Measurements from ENCODE around the gene POLL.

DNA sequence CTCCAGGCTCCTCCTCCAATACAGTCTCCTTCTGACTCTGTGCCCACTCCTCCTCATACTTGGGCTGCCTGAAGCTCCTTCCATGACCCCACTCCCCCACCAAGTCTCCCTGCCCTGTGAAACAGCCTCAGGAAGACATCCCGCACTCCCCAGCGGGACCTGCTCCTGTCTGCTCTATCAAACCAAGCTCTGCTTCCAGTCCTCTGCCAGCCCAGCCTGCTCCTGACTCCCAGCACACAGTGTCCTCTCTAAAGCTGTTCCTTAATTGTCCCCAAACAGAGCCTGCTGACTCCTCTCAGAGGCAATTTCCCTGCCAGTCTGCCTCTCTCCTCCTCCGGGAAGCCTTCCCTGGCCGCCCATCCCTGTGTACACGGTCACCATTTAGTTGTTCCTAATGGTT lies 9.9 kb downstream of the POLL start:
- TF ChIP-seq POLR2AphosphoS5 (IDR thresholded peaks at IDR 0.05) = no peak
- TF ChIP-seq, protein P1, sequence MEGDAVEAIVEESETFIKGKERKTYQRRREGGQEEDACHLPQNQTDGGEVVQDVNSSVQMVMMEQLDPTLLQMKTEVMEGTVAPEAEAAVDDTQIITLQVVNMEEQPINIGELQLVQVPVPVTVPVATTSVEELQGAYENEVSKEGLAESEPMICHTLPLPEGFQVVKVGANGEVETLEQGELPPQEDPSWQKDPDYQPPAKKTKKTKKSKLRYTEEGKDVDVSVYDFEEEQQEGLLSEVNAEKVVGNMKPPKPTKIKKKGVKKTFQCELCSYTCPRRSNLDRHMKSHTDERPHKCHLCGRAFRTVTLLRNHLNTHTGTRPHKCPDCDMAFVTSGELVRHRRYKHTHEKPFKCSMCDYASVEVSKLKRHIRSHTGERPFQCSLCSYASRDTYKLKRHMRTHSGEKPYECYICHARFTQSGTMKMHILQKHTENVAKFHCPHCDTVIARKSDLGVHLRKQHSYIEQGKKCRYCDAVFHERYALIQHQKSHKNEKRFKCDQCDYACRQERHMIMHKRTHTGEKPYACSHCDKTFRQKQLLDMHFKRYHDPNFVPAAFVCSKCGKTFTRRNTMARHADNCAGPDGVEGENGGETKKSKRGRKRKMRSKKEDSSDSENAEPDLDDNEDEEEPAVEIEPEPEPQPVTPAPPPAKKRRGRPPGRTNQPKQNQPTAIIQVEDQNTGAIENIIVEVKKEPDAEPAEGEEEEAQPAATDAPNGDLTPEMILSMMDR (IDR thresholded peaks at IDR 0.05) = no peak
- TF ChIP-seq POLR2A (IDR thresholded peaks at IDR 0.05) = no peak
